Measurements from ENCODE around the gene WBP2. TPM values are rescaled to one million over a fixed set of nuclear protein-coding genes. Genes with fewer than 3 reads are reported as not detected.
"Not testable (repeated sequence)": the region's sequence is repeated elsewhere in the genome, so short reads cannot be mapped to it uniquely, and the experiment has no call there.

The WBP2 gene
- total RNA-seq, 1 donor from 2014 or later = 69.6 TPM

- DNase-seq (ENCODE audit: low spot score) = no peak
- Mint-ChIP-seq H3K27ac (ENCODE audit: unreplicated experiment) (no peak overlapping the region), H3K36me3 (ENCODE audit: low read depth, unreplicated experiment) (no peaks in the 10 kb centered on the region), H3K27me3 (ENCODE audit: unreplicated experiment) (peaks cover 11% of the 10 kb centered on the region), H3K9me3 (ENCODE audit: unreplicated experiment) (no peaks in the 10 kb centered on the region), H3K4me3 (ENCODE audit: unreplicated experiment) (no peak overlapping the region), H3K4me1 (ENCODE audit: unreplicated experiment) (peaks cover 18% of the 10 kb centered on the region)
- no peak for TF ChIP-seq CTCF (IDR thresholded peaks at IDR 0.05; ENCODE audit: unreplicated experiment)
These were observed 18.6 kb upstream of the WBP2 start for GRCh38 chr17:75873587-75874322.

GRCh38 chr17:75872434-75873351 lies 17.6 kb upstream of the WBP2 start:
- Mint-ChIP-seq H3K4me1 (ENCODE audit: unreplicated experiment) (peaks cover 18% of the 10 kb centered on the region), H3K27me3 (ENCODE audit: unreplicated experiment) (peaks cover 8% of the 10 kb centered on the region), H3K4me3 (ENCODE audit: unreplicated experiment) (no peak overlapping the region), H3K27ac (ENCODE audit: unreplicated experiment) (peak overlapping the region; percentile 94), H3K36me3 (ENCODE audit: low read depth, unreplicated experiment) (no peaks in the 10 kb centered on the region), H3K9me3 (ENCODE audit: unreplicated experiment) (no peaks in the 10 kb centered on the region)
- no peak for TF ChIP-seq CTCF (IDR thresholded peaks at IDR 0.05; ENCODE audit: unreplicated experiment)
- peak; percentile 63 for DNase-seq (ENCODE audit: low spot score)

- DNase-seq (ENCODE audit: low spot score); H3K4me1 Mint-ChIP-seq (ENCODE audit: unreplicated experiment); H3K27me3 Mint-ChIP-seq (ENCODE audit: unreplicated experiment); H3K9me3 Mint-ChIP-seq (ENCODE audit: unreplicated experiment); H3K36me3 Mint-ChIP-seq (ENCODE audit: low read depth, unreplicated experiment); H3K27ac Mint-ChIP-seq (ENCODE audit: unreplicated experiment); H3K4me3 Mint-ChIP-seq (ENCODE audit: unreplicated experiment): not testable (repeated sequence)
These were observed 15.1 kb upstream of the WBP2 start for GRCh38 chr17:75870228-75870627.

- Mint-ChIP-seq H3K4me1 (ENCODE audit: unreplicated experiment) (peaks cover 7% of the 10 kb centered on the region), H3K27ac (ENCODE audit: unreplicated experiment) (peak overlapping the region; percentile 25), H3K27me3 (ENCODE audit: unreplicated experiment) (peaks cover 3% of the 10 kb centered on the region), H3K9me3 (ENCODE audit: unreplicated experiment) (no peaks in the 10 kb centered on the region), H3K4me3 (ENCODE audit: unreplicated experiment) (no peak overlapping the region), H3K36me3 (ENCODE audit: low read depth, unreplicated experiment) (no peaks in the 10 kb centered on the region)
- no peak for TF ChIP-seq CTCF (IDR thresholded peaks at IDR 0.05; ENCODE audit: unreplicated experiment)
- DNase-seq (ENCODE audit: low spot score) = no peak
These were observed 14.4 kb upstream of the WBP2 start for GRCh38 chr17:75869282-75870141.

- not testable (repeated sequence) for DNase-seq (ENCODE audit: low spot score); H3K27me3 Mint-ChIP-seq (ENCODE audit: unreplicated experiment); H3K4me1 Mint-ChIP-seq (ENCODE audit: unreplicated experiment); H3K36me3 Mint-ChIP-seq (ENCODE audit: low read depth, unreplicated experiment); H3K4me3 Mint-ChIP-seq (ENCODE audit: unreplicated experiment); H3K9me3 Mint-ChIP-seq (ENCODE audit: unreplicated experiment)
- H3K27ac Mint-ChIP-seq (ENCODE audit: unreplicated experiment) = peak overlapping the region; percentile 25
These were observed 13.7 kb upstream of the WBP2 start for GRCh38 chr17:75868730-75869281.

GRCh38 chr17:75865404-75866188 lies 10.5 kb upstream of the WBP2 start:
- H3K9me3 Mint-ChIP-seq (ENCODE audit: unreplicated experiment); DNase-seq (ENCODE audit: low spot score); H3K27me3 Mint-ChIP-seq (ENCODE audit: unreplicated experiment); H3K36me3 Mint-ChIP-seq (ENCODE audit: low read depth, unreplicated experiment); H3K4me3 Mint-ChIP-seq (ENCODE audit: unreplicated experiment); H3K4me1 Mint-ChIP-seq (ENCODE audit: unreplicated experiment): not testable (repeated sequence)
- peak overlapping the region; percentile 16 for H3K27ac Mint-ChIP-seq (ENCODE audit: unreplicated experiment)

- not testable (repeated sequence) for DNase-seq (ENCODE audit: low spot score); H3K9me3 Mint-ChIP-seq (ENCODE audit: unreplicated experiment); H3K27ac Mint-ChIP-seq (ENCODE audit: unreplicated experiment); H3K27me3 Mint-ChIP-seq (ENCODE audit: unreplicated experiment); H3K4me1 Mint-ChIP-seq (ENCODE audit: unreplicated experiment); H3K4me3 Mint-ChIP-seq (ENCODE audit: unreplicated experiment); H3K36me3 Mint-ChIP-seq (ENCODE audit: low read depth, unreplicated experiment)
These were observed 9.8 kb upstream of the WBP2 start for GRCh38 chr17:75864887-75865286.
